HG02623 (cell line): ENCODE data around the gene SSBP3.

ENCODE experiments used
- ATAC-seq: cut with Tn5 transposase; IDR thresholded peaks from one replicate; pipeline ENCODE4 v1.9.1; 2021; ENCODE audit warnings: moderate library complexity; ENCODE audit not compliant: unreplicated experiment

The SSBP3 gene

DNA sequence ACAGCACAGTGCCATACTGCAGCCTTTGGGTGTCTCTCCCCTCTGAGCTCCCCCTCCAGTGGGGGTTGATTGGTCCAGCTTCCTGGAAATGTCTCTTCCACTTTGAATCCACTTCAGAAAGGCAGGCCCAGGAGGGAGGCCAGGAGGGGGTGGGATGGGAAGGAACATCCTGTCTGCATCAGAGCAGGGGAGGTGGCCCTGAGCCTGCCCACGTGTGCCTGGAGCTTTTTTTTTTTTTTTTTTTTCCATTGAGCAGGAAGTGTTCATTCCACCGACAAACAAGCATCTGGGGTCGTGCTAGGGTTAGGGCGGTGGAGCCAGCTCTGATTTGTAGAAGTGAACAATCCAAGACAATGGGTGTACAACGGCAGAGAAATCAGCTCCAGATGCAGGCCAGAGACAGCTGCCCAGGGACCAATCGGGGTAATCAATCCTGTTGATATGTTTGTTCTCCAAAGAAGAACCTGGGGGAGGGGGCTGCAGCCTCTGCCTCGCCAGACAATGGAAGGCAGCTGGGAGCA lies 93.3 kb downstream of the SSBP3 start:
- no peak for ATAC-seq

DNA sequence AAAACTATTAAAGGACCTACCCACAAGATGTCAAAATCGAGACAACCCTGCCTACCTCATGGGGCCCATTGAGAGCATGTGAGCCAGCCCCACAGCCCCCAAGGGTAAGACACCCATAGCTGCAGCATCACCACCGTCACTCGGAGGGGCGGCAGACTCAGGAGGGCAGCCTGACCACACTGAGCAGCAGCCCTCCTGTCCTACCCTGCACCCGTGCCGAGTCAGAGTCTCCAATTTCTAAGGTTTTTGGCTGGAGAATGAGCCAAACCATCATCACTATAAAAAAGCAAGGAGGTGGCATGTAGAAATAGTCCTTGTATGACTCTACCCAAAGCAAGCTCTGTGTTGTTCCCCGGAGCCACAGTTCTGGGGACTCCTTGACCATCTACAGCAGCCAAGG lies 94.7 kb downstream of the SSBP3 start:
- no peak for ATAC-seq

DNA sequence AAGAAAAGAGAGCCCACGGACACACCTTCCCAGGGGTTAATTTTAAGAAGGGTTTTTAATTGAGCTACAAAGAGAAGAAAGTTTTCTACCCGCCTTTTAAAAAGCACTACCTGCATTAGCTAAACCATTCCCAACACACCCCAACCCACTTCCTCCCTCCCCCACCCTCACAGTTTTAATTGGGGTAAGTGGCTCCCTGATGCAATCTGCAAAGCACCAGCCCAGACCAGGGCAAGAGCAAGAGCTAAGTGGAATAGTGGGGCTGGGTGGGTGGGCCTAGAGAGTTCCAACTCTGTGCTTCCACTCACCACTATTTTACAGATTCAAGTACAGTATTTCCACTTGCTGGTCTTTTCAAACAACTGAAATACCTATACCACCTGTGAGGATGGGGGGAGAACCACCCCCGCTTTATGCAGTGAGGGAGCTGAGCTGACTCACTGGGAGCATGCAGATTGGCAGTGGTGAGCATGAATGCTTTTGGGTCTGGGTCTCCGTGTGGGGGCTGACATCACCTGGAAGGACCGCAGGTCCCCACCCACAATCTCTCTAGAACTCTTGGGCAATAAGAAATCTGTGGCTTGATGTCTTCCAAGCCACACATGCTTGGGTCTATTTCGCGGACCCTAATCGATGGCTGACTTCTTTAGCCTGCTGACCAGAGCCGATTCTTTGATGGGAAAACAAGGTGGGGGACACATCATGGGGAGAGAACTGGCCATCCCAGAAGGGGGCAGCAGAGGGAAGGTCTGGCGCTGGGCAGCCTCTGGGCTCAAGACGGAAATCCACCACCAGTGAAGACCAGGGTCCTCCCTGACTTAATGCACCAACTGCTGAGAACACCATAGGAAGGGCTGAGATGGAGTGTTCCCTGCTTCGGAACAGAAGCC lies 95.5 kb downstream of the SSBP3 start:
- no peak for ATAC-seq

DNA sequence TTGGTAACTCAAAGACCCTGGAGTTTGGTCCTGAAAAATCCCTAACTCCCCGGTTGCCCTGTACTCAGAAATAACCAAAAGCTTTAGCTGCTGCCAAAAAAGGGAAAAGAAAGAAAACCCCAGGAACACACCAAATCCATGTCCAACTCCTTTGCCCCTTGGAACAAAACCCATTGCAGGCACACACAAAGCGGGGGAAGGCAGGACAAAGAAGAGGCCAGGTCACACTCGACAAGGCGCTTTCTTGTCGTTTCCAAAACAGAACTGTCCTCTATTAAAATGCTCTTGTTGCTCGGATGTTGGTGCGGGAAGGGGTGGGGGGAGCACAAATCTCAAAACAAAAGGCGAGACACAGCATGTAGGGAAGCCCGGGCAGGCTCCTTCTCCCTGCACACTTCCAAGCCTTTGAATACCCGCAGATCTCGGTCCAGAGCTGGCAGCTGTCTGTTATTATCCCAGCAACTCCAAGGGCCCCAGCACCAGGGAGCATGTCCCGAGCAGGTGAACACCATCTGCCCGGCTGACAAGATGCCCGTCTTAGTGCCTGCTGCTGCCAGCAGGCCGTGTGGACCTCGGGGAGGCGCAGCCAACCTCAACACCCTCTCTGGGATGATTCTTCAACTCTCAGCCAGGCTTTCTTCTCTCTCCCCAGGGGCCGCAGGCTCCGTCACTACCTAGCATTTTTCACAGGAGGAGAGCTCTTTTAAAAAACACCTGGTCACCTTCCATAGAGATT lies 96.4 kb downstream of the SSBP3 start:
- no peak for ATAC-seq

DNA sequence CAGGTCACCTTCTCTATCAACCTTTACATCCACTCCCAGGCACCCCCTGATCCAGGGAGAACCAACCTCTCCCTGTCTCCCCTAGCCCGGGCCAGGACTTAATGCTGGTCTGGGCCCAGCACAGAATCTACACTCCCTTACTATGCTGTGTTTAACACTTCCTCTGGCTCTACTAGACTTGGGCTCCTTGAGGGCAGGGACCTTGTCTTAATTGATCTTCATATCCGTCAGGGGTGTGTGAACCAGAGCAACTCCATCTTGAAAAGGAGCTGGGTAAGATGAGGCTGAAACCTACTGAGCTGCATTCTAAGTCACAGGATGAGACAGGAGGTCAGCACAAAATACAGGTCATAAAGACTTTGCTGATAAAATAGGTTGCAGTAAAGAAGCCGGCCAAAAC lies 98.9 kb downstream of the SSBP3 start:
- ATAC-seq = no peak

DNA sequence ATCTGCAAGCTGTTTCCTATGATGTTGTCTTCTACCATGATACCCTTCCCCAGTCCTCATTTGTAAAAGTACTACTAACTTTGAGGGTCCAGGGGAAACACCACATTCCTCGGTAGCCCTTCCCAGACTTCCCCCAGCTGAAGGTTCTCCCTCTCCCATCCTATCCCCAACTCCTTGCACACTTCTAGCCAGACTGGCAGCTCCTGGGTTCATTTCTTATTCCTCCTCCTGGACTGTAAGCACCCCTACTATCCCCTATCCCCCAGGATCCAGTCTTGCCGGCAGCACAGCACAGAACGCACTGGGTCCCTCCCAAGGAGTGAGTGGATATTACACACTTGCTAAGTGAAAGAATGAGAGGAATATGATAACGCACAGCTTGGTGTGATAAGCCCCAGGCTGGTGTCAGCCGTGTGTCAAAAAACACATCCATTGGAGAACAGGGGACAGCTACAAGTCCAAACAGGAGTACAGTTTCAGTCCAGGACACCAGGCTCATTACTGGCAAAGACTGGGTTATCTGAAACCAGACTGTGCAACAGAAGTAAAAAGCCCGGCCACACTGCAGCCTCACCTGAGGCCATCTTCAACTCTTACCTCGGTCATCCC lies 100.2 kb downstream of the SSBP3 start:
- no peak for ATAC-seq

DNA sequence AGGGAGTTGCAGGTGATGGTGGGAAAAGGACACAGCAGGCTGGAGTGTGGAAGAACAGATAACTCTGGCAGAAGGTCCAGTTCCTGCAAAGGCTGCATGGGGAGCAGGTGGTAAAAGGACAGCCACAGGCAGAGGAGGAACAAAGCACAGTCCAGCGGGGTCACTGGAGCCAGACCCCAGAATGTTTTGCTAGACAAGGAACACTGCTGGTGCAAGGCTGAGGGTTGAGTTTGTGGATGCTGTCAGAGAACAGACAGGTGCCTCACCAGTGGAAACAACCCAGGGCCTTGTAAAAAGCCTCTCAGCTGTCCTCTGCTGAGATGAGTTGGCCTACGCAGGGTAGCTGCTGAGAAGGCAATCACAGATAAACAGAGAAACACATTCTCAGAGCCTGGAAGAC lies 101.7 kb downstream of the SSBP3 start:
- no peak for ATAC-seq

DNA sequence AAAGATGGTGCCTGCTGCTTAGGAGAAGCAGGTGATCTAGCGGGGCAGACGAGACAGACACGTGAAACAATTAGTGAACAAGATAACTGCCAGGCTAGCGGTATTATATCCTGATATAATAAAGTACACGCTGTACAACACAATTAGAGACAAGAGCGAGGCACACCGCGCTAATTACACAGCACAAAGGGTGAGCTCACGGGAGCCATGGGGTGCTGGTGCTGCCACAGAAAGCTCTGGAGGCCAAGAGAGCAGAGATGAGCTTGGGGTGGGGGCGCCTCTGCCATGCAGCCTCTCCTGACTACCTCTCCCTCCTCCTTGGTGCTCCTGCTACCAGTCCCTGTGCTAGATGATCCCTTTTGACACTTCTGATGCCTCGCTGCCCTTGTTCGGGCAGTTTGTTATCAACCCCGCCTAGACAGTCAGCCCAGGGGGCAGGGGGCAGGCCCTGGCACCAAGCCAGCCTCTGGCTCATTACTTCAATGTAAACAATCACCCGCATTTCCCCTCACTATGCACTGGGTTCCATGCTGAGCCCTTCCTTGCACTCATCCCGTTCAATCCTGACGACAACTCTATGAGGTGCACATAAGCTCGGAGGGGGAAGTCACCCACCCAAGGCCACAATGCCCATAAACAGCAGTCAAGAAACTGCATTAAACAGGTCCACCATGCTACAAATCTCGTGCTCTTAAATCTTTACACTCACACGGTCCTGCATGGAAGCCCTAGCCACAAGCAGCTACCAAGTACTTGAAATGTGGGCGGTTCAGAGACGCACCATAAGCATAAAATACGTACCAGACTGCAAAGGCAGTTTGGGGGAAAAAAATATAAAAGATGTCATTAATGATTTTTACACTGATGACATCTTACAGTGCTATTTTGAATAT lies 103.0 kb downstream of the SSBP3 start:
- no peak for ATAC-seq

DNA sequence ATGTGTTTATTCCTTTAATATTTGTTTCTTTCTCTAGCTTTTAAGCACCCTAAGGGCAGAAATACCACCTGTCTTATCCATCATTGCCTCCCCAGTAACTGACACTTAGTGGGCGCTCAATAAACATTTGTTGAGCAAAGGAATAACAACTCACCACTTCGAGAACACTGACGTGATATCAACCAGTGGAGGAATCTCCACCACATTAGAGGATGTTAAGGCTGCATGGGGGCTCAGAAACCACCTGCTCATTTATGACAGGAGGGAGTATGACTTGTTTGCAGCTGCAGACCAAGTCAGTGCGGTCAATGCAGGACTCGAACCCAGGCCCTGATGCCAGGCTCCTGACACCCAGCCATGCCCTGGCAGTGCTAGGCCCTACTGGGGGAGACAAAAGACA lies 103.6 kb downstream of the SSBP3 start:
- ATAC-seq = no peak

DNA sequence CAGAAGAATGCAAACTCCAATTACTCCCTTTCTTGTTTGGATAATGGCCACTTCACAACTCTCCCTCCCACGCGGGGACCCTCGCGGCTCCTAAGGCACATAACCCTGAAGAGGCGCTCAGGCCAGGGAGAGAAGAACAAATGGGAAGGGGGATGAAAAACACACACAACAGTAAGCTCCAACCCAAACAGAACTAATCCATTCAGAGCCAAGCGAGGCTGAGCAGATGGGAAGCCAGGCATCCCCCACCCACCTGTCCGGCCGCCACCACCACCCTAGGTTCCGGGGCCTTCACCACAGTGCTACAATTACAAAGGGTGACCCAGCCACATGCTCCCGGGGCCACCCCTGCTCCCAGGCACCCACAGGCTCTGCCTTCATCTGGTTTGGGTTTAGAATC lies 104.7 kb downstream of the SSBP3 start:
- ATAC-seq = no peak

DNA sequence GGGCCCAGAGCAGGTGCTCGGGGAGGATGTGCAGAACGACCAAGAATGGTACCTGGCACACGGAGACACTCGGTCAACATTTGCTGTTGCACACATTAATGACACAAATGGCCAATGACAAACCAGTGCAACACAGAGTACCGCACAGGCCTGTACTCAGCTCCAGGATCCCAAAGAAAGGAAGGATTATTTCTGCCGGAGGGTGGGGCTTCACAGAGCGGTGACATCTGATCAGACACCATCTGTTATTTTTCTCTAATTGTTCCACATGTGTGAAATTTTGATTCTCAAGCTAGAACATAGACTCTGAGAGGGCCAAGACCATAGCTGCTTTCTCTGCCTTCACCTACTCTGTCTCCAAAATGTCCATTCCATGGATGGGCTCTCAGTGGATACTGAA lies 105.8 kb downstream of the SSBP3 start:
- no peak for ATAC-seq

DNA sequence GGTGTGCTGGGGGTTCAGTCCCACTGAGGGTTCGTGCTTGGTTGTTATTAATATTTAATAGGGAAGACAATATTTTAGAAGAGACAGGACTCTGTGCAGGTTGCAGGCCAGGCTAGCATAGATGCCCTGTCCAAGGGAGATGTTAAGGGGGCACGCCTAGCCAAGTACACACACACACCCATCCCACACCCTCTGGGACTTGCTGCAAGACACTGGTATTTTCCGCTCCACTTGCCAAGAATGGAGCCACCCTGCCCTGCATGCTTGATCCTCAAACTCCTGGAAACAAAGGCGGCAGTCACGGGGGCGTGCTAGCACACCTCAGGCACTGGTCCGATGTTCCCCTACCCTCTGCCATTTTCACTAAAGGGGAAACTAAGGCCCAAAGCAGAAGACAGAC lies 107.2 kb downstream of the SSBP3 start:
- ATAC-seq = no peak

DNA sequence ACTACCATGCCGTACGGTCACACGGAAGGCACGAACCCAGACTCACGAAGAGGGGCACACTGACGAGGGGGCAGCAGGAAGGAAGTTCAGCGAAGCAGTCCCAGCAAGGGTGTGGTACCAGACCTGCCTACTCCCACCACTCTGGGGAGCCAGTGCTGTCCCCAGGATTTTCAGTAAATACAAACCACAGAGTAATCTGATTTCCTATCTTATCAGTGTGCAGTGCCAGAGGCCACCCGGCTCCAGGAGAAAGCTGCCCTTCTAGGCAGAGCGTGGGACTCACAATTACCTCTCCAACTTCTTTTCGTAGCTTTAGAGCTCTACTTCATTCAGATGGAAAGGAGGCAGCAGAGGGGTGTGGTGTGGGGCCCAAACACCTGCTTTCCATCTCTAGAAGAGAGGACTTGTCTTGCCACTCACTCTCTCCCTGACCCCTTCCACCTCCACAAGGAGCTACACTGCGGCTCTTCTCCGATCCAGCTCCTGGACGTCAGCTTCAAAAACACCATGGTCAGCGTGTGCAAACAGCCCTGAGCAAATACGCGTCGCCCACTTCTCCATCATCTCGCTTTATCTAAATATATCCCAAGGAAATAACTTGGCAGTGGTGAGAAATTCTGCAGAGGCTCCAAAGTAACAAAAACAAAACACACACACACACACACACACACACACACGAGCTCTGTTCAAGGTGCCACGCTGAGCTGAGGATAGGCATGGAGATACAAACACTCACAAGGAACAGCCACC lies 107.7 kb downstream of the SSBP3 start:
- no peak for ATAC-seq

DNA sequence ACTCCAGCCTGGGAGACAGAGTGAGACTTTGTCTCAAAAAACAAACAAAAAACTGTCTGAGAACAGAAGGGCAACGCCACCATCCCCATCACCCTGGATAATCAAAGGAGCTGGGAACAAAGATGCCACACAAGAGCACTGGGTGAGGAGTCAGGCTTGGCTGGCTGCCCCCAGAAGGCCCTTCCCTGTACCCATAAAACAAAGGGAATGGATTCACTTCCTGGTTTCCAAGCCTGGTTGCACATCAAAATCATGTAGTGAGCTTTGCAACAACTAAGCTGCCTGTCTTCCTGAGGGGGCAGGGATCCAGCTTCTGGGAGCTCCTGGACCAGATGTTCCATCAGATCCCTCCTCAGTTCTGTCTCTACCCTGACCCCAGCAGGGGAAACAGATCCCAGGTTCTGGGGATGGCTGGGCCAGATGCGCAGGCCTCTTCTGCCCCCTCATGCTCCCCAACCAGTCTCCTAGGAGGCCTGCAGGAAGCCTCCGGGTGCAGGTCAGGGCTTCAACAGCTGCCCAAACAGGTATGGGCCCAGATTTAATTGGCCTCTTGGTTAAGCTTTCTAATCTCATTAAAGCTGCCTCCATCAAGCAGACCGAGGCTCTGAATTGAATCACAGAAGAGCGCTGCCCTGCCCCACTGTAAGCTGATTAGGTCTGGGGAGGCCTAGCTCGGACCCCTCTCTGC lies 108.5 kb downstream of the SSBP3 start:
- no peak for ATAC-seq

DNA sequence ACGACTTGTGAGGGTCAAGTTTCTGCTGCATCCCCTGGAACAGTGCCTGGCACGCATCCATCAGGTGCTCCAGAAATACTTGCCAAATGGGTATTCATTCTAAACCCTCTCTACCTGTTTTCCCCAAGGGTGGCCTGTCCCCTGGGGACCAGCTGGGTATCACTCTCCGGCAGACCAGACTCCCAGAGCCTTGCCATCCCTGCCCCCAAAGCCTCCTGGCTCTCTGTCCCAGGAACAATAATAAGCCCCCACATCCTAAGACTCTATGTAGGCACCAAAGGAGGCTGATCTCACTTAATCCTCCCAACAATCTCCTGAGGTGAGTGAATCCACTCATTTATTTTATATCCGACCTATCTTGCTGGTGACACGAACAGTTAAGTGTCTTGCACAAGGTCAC lies 109.5 kb downstream of the SSBP3 start:
- ATAC-seq = no peak

DNA sequence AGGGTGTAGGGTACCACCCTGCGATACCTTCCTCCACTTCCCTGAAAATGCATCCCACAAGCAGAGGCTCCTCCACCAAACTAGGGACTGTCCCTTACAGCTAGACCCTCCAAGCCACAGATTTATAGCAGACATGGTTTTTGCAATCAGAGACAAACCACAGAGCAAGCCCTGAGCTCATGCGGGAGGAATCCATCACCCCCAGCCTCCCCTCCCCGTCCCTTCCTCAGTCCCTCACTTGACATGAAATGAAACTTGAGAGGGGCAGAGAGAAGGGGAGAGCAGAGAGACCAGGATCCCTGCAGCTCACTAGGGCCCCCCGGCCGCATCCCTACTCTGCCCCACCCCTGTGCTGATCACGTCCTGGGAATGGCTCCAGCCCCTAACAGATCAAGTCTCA lies 111.3 kb downstream of the SSBP3 start:
- no peak for ATAC-seq

DNA sequence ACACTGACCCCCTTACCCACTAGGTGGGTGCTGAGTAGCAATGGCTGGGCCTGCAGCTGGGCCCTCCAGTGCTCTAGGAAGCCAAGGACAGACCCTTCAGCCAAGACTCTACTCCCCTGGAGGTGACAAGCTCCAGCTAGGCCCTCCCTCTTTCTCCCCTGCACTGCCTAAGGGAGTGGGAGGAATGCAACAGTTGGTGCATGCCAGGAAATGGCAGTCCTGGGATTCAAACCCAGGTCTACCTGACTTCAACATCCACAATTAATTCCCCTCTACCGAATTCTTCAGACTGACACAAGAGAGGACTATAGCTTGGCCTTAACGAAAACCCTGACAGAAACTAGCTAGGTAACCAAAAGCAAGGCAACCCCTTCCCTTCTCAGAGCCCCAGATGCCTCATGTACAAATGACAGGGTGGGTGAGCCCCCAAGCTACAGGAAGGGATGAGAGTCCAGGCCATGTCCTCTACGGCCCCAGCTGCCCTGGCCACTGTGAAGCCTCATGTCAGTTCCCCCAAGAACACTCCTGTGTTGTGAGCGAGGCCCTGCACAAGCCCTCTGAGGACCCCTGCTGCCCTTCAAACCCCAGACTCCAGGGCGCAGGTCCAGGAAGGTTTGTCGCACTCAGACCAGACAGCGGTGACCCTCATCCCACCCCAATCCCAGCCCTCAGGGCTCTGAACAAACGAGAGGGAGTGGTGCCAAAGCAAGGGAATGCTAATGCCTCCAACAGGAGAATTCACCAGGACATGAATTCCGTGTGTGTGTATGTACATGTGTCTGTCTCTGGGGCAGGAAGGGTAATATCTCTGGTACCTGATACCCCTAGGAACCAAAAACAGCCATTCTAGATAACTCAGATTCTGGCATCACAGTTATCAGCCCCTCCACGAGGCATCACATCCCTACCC lies 113.9 kb downstream of the SSBP3 start:
- ATAC-seq = no peak

DNA sequence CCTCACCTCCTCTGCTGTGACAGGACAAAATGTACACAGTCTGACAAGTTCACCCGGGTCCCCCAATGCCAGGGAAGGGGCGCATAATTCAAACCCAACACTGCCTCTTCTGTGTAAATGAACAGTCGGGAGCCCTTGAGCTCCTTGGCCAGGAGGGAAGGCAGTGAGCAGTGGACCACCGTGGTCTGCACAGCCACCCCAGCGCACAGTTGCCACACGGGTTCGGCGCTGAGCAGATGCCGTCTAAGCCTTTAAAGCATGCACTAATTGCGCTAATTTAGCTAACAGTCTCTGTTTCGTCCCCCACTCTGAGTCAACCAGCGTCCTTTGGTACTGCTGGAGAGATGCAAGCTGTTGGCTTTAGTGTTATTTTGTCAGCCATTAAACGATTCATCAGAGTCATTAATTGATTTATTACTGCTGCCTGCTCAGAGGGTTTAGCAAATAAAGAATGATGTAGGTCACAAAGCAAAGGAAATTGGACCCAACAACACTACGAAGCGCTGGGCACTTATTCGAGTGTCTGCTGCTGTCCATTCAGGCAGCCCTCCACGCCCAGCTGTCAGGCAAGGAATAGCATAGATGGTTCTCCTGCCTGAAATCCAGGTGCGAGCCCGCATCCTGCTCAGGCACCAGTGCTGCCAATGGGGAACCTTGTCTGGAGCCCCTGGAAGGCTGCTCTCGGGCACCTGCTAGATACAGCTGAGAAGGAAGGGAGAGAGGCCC lies 114.8 kb downstream of the SSBP3 start:
- no peak for ATAC-seq
